Subcutaneous abdominal adipose tissue (tissue), 5 donors: Measurements from ENCODE around the gene PACRG.

Experiments used
- H3K27ac ChIP-seq: one replicate; pipeline ENCODE4 v1.7.0; 2013; ENCODE audit warnings: low read depth, mild to moderate bottlenecking, inconsistent platforms, low read length, moderate library complexity
- H3K27me3 ChIP-seq, 5 donors: one replicate each; pipeline ENCODE4 v1.7.0; 2013; ENCODE audit warnings: low read length in 5 of 5, inconsistent platforms in 1 of 5; ENCODE audit not compliant: control insufficient read depth in 5 of 5, insufficient read depth in 4 of 5
- H3K36me3 ChIP-seq, 5 donors: one replicate each; pipeline ENCODE4 v1.7.0; 2013; ENCODE audit warnings: low read length in 5 of 5; ENCODE audit not compliant: control insufficient read depth in 5 of 5, insufficient read depth in 5 of 5
- H3K4me1 ChIP-seq, 5 donors: one replicate each; pipeline ENCODE4 v1.7.0; 2013; ENCODE audit warnings: low read length in 5 of 5, mild to moderate bottlenecking in 3 of 5, moderate library complexity in 1 of 5; ENCODE audit not compliant: control insufficient read depth in 5 of 5, insufficient read depth in 5 of 5
- H3K4me3 ChIP-seq, 5 donors: one replicate each; pipeline ENCODE4 v1.7.0; 2013; ENCODE audit warnings: low read length in 5 of 5, low read depth in 1 of 5
- H3K9ac ChIP-seq, 5 donors: one replicate each; pipeline ENCODE4 v1.7.0; 2013; ENCODE audit warnings: low read length in 5 of 5, mild to moderate bottlenecking in 4 of 5, moderate library complexity in 3 of 5
- H3K9me3 ChIP-seq, 5 donors: one replicate each; pipeline ENCODE4 v1.7.0; 2013; ENCODE audit warnings: low read length in 5 of 5; ENCODE audit not compliant: control insufficient read depth in 5 of 5
- donor health status: healthy.
- donor health status: healthy.
- donor health status: healthy.
- donor health status: healthy.
- donor health status: healthy.

Gene PACRG

DNA sequence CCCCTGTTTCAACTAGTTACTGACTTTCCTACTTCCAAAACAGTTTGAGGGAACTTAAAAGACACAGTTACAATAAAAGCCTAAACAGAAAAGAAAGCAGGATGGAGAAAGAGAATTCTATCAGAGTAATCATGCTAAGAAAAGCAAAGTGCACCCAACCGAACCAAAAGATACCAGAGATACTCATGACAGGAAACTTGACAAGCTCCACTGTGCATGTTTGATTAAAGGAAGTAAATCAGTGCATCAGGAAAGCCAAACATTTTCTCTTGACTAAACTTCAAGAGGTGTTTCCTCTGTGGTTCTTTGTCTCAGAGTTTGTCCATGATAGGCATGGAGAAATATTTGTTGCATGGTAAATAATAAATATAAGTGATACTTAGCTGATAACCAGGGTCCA lies 138.9 kb downstream of the PACRG start:
- no peak overlapping the region for H3K4me3 ChIP-seq

DNA sequence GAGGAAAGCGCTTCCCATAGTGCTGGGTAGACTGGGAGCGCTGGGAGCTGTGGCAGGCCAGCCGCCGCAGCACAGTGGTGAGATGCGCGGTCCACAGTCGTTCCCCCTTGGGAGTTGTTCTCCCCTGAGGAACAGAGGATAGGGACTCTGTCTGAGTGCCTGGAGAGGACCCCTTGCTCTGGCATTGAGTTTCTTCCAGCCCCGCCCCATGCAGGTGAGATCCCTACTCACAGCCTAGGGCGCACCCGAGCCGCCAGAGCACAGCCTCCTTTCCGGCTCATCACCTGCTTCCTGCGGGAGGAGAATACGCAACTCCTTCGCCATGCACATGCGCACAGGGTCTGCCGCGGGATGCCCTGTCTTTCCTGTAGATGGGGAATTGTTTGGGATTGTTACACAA lies 140.6 kb downstream of the PACRG start:
- Histone ChIP-seq H3K36me3 (no peaks in the 10 kb centered on the region), H3K4me1 (peaks cover 0 to 3% (median 0%) of the 10 kb centered on the region in 5 donors), H3K4me3 (no peak overlapping the region), H3K27ac (no peak overlapping the region), H3K27me3 (no peaks in the 10 kb centered on the region), H3K9me3 (no peaks in the 10 kb centered on the region), H3K9ac (no peak overlapping the region)

More for the DNA sequence above, 138.9 kb downstream of the PACRG start:
- Histone ChIP-seq H3K27me3 (no peaks in the 10 kb centered on the region), H3K36me3 (no peaks in the 10 kb centered on the region), H3K9me3 (no peaks in the 10 kb centered on the region), H3K9ac (no peak overlapping the region), H3K27ac (no peak overlapping the region), H3K4me1 (no peaks in the 10 kb centered on the region)

DNA sequence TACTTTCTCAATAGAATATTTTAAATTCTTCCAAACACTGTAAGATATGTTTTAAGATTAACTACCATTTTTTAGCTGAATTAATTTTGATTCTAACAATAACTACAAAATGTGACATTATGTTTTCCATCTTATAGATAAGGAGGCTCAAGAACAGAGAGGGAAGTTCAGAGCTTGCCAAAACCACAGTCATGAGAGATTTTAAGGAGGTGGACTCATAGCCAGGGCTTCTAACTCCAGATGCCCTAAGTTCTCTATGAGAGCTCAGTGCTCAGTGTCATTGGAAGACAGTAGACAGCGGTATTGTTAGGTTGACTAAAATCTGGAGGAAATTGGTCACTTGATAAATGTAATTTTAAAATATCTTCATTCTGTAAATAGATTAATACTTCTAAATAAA lies 144.2 kb downstream of the PACRG start:
- no peaks in the 10 kb centered on the region for H3K27me3 ChIP-seq
- H3K9me3 ChIP-seq, result no peaks in the 10 kb centered on the region
- no peak overlapping the region for H3K4me3 ChIP-seq
- H3K36me3 ChIP-seq, result no peaks in the 10 kb centered on the region
- peaks cover 0 to 6% (median 0%) of the 10 kb centered on the region in 5 donors for H3K4me1 ChIP-seq
- no peak overlapping the region for H3K9ac ChIP-seq
- H3K27ac ChIP-seq, result no peak overlapping the region

DNA sequence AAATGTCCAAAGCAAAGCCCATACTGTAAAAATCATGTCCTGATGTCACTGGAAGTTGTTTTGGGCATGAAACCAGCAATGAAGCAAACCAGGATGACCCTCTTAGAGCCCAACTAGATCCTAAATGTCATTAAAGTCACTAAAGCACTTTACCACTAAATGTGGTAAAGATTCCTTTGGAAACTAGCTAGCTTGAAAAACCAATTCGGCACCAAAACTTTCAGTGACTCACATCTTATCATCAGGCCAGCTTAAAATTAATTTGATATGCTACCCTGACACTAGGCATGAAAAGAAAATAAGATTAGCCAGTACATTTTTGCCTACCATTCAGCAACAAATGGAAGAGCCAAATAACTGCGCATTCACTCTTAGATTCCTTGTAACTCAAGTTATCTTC lies 145.8 kb downstream of the PACRG start:
- Histone ChIP-seq H3K4me3 (no peak overlapping the region), H3K9ac (no peak overlapping the region), H3K4me1 (peaks cover 0 to 6% (median 0%) of the 10 kb centered on the region in 5 donors), H3K27ac (no peak overlapping the region), H3K9me3 (no peaks in the 10 kb centered on the region), H3K27me3 (no peaks in the 10 kb centered on the region), H3K36me3 (no peaks in the 10 kb centered on the region)

DNA sequence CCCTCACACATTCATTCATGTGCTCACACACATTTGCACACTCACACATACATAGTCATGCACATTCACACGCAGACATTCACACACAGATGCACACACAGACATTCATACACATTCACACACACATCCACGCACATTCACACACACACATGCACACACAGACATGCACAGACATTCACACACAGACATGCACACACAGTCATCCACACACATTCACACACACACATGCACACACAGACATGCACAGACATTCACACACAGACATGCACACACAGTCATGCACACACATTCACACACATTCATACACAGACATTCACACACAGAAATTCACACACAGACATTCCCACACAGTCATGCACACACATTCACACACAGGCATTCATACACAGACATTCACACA lies 147.3 kb downstream of the PACRG start:
- Histone ChIP-seq H3K9me3 (no peaks in the 10 kb centered on the region), H3K9ac (no peak overlapping the region), H3K4me3 (no peak overlapping the region), H3K27ac (no peak overlapping the region), H3K4me1 (peaks cover 0 to 6% (median 0%) of the 10 kb centered on the region in 5 donors), H3K36me3 (no peaks in the 10 kb centered on the region), H3K27me3 (no peaks in the 10 kb centered on the region)

DNA sequence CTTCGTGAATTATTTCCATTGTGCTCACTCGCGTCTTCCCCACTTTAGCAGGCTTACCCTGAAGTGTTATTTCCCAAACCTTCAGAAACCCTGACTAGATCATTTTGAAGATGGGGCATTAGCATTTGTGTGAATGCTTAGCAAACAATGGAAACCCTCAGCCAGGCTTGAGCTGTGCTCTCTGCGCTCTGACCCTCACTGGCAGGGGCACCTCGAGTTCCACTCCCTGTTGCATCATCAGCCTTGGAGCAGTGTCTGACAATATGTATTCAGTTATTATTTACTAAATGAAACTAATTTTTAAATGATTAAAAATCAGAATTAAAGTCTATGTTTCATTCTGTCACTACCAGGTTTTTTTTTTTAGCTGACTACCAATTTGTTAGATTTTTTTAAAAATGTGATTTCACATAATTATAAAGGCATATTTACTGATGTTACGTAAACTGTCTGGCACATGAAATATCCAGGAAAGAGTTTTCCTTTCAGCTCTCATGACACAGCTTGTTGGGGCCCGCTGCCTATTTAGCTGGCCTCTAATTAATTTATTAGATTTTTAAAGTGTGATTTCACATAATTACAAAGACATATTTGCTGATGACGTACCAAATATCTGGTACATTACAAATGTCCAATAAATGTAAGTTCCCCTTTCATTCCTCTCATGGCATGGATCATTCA lies 155.2 kb downstream of the PACRG start:
- H3K9ac ChIP-seq, result no peak overlapping the region

DNA sequence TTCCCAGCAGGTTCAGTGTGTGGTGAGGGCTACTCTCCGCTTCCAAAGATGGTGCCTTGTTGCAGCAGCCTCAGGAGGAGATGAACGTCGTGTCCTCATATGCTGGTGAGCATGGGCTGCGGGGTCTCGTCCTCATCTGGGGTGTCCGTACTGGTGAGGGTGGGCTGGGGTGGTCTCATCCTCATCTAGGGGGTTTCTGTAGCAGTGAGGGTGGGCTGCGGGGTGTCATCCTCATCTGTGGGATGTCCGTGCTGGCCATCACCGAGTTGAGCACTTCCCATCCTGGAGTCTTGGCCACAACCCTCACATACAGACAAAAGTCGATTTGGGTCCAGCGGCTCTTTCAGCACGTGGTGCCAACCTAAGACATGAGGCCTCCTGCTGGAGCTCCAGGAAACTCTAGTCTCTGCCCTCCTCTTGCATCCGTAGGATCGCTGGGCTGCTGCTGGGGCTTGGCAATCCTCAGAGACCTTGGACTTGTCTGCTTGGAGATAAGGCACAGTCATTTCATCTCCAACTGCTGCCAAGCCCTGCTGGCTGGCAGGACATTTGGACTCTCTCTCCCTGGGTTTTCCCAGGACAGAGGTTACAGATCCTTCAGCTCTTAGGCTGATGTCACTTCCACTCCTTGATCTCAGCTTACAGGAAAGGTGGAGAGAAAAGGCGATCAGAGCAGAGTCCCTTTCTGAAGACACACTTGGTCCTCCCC lies 160.4 kb downstream of the PACRG start:
- H3K27ac ChIP-seq, result no peak overlapping the region
- no peaks in the 10 kb centered on the region for H3K27me3 ChIP-seq
- H3K4me3 ChIP-seq, result no peak overlapping the region
- peak overlapping the region in 1 of 5 donors; percentile 20 for H3K9ac ChIP-seq
- no peaks in the 10 kb centered on the region for H3K36me3 ChIP-seq
- no peaks in the 10 kb centered on the region for H3K9me3 ChIP-seq
- peaks cover 0 to 9% (median 0%) of the 10 kb centered on the region in 5 donors for H3K4me1 ChIP-seq

More for the DNA sequence above, 155.2 kb downstream of the PACRG start:
- H3K4me3 ChIP-seq, result no peak overlapping the region
- no peaks in the 10 kb centered on the region for H3K36me3 ChIP-seq
- H3K27me3 ChIP-seq, result no peaks in the 10 kb centered on the region
- H3K9me3 ChIP-seq, result no peaks in the 10 kb centered on the region
- no peak overlapping the region for H3K27ac ChIP-seq
- H3K4me1 ChIP-seq, result peaks cover 0 to 3% (median 0%) of the 10 kb centered on the region in 5 donors

DNA sequence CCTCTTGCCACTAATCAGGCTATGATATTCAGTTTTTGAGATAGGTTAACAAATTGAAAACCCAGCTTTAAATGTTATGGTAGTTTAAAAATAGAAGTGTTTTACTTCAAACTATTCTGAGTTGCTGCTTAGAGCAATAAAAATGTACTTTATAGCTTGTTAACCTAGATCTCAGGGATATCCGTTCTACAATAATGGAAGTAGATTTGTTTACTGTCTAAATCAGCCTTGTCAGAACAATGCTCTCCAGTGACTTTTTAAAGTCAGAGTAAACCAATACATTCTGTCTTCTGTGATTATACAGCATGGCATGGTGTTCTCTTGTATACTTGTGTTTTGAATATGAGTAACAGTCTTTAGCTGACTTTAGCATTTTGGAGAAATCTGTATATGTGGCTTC lies 161.5 kb downstream of the PACRG start:
- peaks cover 0 to 9% (median 0%) of the 10 kb centered on the region in 5 donors for H3K4me1 ChIP-seq
- H3K27me3 ChIP-seq, result no peaks in the 10 kb centered on the region
- H3K36me3 ChIP-seq, result no peaks in the 10 kb centered on the region
- no peak overlapping the region for H3K27ac ChIP-seq
- H3K9me3 ChIP-seq, result no peaks in the 10 kb centered on the region
- no peak overlapping the region for H3K4me3 ChIP-seq
- no peak overlapping the region for H3K9ac ChIP-seq

DNA sequence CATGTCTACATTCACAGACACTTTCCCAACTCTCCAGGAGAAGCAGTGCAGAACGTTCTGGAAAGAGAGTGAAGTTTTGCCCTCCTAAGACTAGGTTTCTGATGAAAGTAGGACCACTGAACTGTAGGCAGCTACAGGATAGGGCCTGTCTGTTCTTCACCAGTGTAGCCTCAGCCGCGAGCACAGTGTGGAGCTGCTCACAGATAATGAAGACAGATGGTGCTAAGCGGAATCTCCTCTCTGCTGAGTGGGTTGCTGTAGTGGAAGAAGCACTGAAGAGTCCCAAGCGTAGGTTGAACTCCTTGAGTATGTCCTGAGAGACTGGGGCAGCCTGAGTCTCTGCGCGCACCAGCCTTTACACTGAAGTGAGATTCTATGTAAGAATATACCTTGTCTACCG lies 170.2 kb downstream of the PACRG start:
- Histone ChIP-seq H3K9ac (no peak overlapping the region), H3K4me1 (no peaks in the 10 kb centered on the region), H3K36me3 (no peaks in the 10 kb centered on the region), H3K27me3 (peaks cover 0 to 2% (median 0%) of the 10 kb centered on the region in 5 donors), H3K4me3 (no peak overlapping the region), H3K9me3 (peaks cover 0 to 2% (median 0%) of the 10 kb centered on the region in 5 donors), H3K27ac (no peak overlapping the region)

DNA sequence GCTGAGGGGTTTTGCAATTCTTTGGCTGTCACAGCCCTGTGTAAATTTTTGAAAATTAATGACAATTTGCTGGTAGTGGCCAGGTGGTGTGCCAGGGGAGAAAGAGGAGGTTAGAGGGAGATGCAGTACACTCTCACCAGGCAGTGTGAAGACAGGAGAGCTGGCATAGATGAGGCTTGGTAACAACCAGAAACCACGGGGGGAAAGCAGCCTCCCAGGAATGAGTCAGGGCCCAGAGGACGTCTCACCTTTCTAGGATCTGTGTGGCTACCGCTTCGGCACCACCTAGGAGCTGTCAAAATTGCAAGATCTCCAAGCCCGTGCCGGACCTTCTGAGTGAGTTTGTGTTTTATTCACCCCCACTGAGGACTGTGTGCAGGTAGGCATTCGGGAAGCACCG lies 171.4 kb downstream of the PACRG start:
- H3K27me3 ChIP-seq, result peaks cover 0 to 2% (median 0%) of the 10 kb centered on the region in 5 donors
- H3K36me3 ChIP-seq, result no peaks in the 10 kb centered on the region
- H3K27ac ChIP-seq, result no peak overlapping the region
- H3K4me1 ChIP-seq, result no peaks in the 10 kb centered on the region
- H3K9ac ChIP-seq, result no peak overlapping the region
- H3K4me3 ChIP-seq, result no peak overlapping the region
- peaks cover 0 to 2% (median 0%) of the 10 kb centered on the region in 5 donors for H3K9me3 ChIP-seq
